Measurements from ENCODE around the gene RERG.

Gene RERG

DNA sequence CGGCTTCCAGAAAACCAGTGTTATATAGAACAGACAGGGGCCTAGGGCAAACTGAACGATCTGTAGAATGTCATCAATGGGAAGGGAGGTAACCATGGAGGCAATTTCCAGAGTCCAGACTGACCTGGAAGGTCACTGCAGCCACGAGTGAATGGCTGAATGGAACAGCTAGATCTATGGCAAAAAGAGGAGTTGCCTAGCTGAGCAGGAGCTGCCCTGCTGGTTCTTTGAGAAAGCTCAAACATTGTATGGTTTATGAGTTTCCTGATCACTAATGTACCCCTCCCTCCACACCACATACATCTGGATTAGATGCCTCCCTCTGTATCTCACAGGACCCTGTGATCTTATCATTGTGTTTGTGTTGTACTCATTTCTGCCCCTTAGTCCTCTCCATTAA is 1.0 kb upstream of the RERG start:
- DNase-seq (ENCODE audit: low read depth), result no peak
- TF ChIP-seq, protein P1, sequence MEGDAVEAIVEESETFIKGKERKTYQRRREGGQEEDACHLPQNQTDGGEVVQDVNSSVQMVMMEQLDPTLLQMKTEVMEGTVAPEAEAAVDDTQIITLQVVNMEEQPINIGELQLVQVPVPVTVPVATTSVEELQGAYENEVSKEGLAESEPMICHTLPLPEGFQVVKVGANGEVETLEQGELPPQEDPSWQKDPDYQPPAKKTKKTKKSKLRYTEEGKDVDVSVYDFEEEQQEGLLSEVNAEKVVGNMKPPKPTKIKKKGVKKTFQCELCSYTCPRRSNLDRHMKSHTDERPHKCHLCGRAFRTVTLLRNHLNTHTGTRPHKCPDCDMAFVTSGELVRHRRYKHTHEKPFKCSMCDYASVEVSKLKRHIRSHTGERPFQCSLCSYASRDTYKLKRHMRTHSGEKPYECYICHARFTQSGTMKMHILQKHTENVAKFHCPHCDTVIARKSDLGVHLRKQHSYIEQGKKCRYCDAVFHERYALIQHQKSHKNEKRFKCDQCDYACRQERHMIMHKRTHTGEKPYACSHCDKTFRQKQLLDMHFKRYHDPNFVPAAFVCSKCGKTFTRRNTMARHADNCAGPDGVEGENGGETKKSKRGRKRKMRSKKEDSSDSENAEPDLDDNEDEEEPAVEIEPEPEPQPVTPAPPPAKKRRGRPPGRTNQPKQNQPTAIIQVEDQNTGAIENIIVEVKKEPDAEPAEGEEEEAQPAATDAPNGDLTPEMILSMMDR (conservative IDR thresholded peaks at IDR 0.05; ENCODE audit: low read length), result no peak
- H3K4me3 ChIP-seq (ENCODE audit: low read length), result no peak overlapping the region

DNA sequence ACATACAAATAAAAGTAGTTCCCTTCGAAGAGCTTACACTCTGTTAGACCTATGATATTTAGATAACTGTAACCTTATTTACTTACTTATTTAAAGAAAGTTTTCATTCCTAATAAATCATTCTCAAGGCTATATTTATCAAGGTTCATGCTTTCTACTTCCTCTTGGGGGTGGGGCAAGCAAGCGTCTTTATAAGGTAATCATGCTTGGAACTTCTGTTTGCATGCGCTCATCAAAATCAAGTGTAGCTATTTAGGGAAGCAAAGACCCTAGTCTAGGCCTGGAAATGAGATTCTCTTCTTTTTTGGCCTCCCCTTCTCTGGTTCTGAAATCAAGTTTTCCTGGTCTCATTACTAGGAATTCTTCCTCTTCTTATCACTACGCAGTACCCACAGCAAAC is 766 bp downstream of the RERG start:
- DNase-seq (ENCODE audit: low read depth), result no peak

DNA sequence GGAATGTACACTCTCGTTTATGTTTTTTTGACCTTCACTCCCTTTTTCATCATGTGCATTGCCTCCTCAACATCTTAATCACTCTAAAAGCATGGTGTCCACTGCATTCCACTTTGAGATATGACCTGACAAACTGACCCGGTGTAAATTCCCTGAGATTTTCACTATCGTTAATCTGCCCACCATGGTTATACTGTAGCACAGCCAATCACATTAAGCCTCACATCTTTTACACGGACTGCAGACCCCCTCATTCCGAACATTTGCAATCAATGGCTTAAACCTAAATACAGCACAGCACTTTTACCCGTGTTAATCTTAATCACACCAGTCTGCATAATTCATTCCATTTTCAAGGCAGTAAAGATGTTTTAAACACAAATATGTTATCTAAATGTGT is 2.4 kb downstream of the RERG start:
- H3K4me3 ChIP-seq (ENCODE audit: low read length), result no peak overlapping the region
- DNase-seq (ENCODE audit: low read depth), result no peak
- TF ChIP-seq, protein P1 (conservative IDR thresholded peaks at IDR 0.05; ENCODE audit: low read length), result no peak

More for the DNA sequence above, 766 bp downstream of the RERG start:
- no peak overlapping the region for H3K4me3 ChIP-seq (ENCODE audit: low read length)
- TF ChIP-seq, protein P1 (conservative IDR thresholded peaks at IDR 0.05; ENCODE audit: low read length), result no peak

DNA sequence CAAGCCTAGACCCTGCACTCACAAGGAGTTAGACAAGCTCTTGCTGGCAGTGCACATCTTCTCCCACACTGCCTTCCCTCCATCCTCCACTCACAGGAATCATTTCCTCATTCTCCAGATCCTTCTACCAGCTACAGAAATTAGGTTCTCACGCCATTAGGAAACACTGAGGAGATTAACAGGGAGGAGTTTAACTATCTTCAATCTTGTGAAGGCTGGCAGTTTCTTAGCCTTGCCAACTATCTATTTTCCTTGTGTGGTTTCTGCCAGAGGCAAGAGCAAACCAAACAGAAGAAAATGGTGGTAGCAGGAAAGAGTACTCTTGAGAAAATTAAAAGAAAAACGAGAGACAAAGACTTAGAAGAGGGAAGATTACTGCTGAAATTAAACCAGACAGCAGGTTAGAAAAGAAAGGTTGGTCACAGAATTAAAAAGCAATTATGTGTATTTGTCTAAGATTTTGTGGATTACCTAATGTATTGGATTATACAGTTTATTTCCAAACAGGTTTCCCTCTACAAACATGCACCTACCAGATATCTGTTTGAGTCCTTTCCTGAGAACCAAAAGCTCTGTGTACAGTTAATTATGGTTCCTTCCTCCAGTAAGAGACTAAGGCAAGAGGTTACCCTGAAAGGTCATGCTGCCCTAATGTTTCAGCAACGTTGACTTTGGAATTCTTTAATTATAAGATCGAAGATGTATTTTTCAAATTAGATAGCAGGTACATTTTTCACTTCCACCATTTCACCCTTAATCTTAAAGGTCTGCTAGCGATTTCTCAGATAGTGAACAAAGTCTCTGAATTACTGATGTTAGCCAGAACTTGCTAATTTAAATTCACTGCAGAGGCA is 5.0 kb downstream of the RERG start:
- H3K4me3 ChIP-seq (ENCODE audit: low read length), result no peak overlapping the region
- TF ChIP-seq, protein P1 (conservative IDR thresholded peaks at IDR 0.05; ENCODE audit: low read length), result no peak
- DNase-seq (ENCODE audit: low read depth), result no peak

DNA sequence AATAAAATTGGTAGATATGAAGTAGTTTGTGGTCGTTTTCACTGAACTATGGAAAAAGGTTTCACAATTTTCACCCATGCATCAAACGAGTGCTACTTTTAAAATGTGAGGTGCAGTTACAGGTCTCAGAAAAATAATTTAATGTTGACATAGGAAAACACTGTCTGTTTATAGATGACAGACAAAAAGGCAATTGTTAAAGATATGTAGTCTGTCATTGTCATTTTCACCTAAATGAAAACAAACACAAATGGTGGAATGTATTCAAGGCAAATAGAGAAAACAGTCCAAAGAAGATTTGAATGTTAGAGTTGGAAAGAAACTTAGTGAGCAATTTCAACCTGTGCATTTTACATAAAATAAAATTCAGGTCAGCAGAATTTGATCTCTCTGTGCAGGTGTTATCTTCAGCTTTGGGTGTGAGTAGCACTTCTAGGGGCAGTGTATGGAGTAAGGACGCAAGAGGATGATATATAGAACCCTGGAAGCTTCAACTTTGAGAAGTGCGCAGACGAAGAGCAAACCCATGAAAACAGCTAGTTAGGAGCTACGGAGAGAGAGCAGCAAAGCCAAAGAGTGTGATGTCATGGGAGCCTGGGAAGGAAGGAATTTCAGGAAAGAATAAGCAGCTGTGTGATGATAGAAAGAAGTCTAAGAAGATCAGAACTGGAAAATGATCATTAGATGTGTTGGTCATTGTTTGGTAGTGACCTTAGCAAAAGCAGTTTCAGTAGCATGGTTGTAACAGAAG is 6.2 kb downstream of the RERG start:
- TF ChIP-seq, protein P1 (conservative IDR thresholded peaks at IDR 0.05; ENCODE audit: low read length), result no peak
- no peak for DNase-seq (ENCODE audit: low read depth)

DNA sequence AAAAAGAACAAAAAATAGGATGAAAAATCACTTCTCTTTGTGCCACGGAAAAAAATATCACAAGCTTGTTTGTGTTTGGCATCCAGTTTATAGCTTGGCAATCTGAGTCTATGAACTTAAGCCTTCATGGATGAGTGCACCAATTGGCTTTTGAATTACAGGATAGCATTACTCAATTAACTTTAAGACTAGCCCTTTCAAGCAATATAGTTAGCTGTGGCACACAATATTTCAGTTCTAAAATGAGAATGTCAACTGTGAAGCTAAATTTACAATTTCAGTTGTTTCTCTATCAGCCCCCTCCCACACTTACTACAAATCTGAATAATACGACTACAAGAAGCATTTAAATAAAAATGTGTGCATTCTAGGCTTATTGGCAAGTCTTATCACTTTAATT is 8.3 kb downstream of the RERG start:
- DNase-seq (ENCODE audit: low read depth), result no peak
- no peak overlapping the region for H3K4me3 ChIP-seq (ENCODE audit: low read length)
- TF ChIP-seq, protein P1 (conservative IDR thresholded peaks at IDR 0.05; ENCODE audit: low read length), result no peak

More for the DNA sequence above, 6.2 kb downstream of the RERG start:
- no peak overlapping the region for H3K4me3 ChIP-seq (ENCODE audit: low read length)
